Activated CD8-positive, alpha-beta T cell treated with anti-CD3 and anti-CD28 coated beads for 36 hours (primary cell): ENCODE data around the gene PDE4B. TPM values are rescaled to one million over a fixed set of nuclear protein-coding genes. Genes with fewer than 3 reads are reported as not detected.

Experiments
- ATAC-seq: fragments of 200-7000 bp; cut with Tn5 transposase; one replicate; pipeline ENCODE4 v1.10.0; 2021; ENCODE audit warnings: mild to moderate bottlenecking, moderate library complexity
- CTCF ChIA-PET: fragments of 350-600 bp; sonication (Branson Sonifier 250); formaldehyde crosslinking; loops from one replicate; lab custom pipeline; 2021; ENCODE audit warnings: antibody characterized with exemption; lab: Charles Lee
- POLR2A ChIA-PET: fragments of 350-600 bp; sonication (Branson Sonifier 250); formaldehyde crosslinking; loops from one replicate; lab custom pipeline; 2021; ENCODE audit warnings: antibody characterized with exemption; lab: Charles Lee
- DNase-seq: peaks from one replicate; pipeline ENCODE4 v3.0.0-alpha.2; 2020
- H3K27ac Mint-ChIP-seq: one replicate; pipeline ENCODE4 v1.8.0; 2021; ENCODE audit warnings: mild to moderate bottlenecking, mixed read lengths
- H3K27me3 Mint-ChIP-seq: one replicate; pipeline ENCODE4 v1.8.0; 2021; ENCODE audit warnings: mixed read lengths
- H3K36me3 Mint-ChIP-seq: one replicate; pipeline ENCODE4 v1.8.0; 2021; ENCODE audit warnings: low read depth, mixed read lengths
- H3K4me1 Mint-ChIP-seq: one replicate; pipeline ENCODE4 v1.8.0; 2021; ENCODE audit warnings: low read depth, mixed read lengths
- H3K4me3 Mint-ChIP-seq: one replicate; pipeline ENCODE4 v1.8.0; 2021; ENCODE audit warnings: mild to moderate bottlenecking, moderate library complexity, mixed read lengths
- H3K9me3 Mint-ChIP-seq: one replicate; pipeline ENCODE4 v1.8.0; 2021; ENCODE audit warnings: mixed read lengths
- intact Hi-C: fragments of 100-400 bp; cut with micrococcal nuclease; formaldehyde crosslinking; loops from one replicate; pipeline ENCODE4 v1.10.0; 2022
- total RNA-seq, 2 experiments: library from RNA; stranded (reverse); gene quantifications; one replicate each; pipeline ENCODE4 v1.2.3, GENCODE V29; 2021
- TF ChIP-seq, protein P1 (sequence below): fragments of 200-600 bp; IDR thresholded peaks from one replicate; pipeline ENCODE4 v1.8.0; 2022; ENCODE audit warnings: antibody characterized with exemption, mild to moderate bottlenecking

The PDE4B gene
- total RNA-seq, 2 experiments from 2014 or later, result 32.4 to 33.1 TPM

DNA sequence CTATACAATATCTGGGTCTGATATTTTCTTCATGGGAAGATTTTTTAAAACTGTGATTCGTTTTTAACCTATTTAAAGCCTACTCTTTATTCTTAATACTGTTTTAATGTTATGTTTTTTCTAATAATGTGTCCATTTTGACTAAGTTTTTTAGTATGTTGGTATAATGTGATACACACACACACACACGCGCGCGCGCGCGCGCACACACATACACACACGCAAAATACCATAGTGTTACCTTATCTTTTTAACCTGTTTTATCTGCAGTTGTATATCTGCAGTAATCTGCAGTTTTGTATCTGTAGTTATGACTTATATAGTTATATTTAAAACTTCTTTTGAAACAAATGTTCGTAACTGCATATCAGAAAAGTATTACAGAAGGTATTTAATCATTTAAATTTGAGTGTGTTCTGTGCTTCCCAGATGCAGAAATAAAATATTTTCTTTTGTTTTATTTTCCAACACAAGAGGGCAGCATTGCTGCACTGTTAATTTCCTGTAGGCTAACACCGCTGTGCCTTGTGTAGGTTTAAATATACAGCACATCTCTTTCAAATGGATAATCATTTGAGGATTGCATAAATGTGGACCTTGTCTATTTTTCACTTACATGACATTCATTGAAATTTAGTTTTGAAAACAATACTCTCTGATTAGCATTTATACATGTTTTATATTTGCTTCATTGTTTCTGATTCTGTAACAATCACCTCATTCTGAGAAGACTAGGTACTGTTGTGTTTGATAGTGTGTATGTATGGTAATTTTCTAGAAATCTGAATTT lies 166.1 kb downstream of the PDE4B start:
- TF ChIP-seq, protein P1, sequence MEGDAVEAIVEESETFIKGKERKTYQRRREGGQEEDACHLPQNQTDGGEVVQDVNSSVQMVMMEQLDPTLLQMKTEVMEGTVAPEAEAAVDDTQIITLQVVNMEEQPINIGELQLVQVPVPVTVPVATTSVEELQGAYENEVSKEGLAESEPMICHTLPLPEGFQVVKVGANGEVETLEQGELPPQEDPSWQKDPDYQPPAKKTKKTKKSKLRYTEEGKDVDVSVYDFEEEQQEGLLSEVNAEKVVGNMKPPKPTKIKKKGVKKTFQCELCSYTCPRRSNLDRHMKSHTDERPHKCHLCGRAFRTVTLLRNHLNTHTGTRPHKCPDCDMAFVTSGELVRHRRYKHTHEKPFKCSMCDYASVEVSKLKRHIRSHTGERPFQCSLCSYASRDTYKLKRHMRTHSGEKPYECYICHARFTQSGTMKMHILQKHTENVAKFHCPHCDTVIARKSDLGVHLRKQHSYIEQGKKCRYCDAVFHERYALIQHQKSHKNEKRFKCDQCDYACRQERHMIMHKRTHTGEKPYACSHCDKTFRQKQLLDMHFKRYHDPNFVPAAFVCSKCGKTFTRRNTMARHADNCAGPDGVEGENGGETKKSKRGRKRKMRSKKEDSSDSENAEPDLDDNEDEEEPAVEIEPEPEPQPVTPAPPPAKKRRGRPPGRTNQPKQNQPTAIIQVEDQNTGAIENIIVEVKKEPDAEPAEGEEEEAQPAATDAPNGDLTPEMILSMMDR, result peak; percentile 78
- POLR2A ChIA-PET, result no interaction called here
- Mint-ChIP-seq H3K9me3 (no peaks in the 10 kb centered on the region), H3K27ac (no peak overlapping the region), H3K4me1 (no peaks in the 10 kb centered on the region), H3K4me3 (no peak overlapping the region), H3K36me3 (no peaks in the 10 kb centered on the region), H3K27me3 (peaks cover 2% of the 10 kb centered on the region)
- intact Hi-C loops, result loop anchor here (1.0 to 2.0 kb wide), 2 partner anchors 285 to 488 kb away; no protein-coding TSS in a partner anchor
- CTCF ChIA-PET, result interaction anchor here (0.6 to 9.7 kb wide), 9 partner anchors 67 to 545 kb away, joined by 3 to 239 read pairs (median 5); no protein-coding TSS in a partner anchor
- peak; percentile 12 for DNase-seq
- ATAC-seq, result peak; percentile 51

DNA sequence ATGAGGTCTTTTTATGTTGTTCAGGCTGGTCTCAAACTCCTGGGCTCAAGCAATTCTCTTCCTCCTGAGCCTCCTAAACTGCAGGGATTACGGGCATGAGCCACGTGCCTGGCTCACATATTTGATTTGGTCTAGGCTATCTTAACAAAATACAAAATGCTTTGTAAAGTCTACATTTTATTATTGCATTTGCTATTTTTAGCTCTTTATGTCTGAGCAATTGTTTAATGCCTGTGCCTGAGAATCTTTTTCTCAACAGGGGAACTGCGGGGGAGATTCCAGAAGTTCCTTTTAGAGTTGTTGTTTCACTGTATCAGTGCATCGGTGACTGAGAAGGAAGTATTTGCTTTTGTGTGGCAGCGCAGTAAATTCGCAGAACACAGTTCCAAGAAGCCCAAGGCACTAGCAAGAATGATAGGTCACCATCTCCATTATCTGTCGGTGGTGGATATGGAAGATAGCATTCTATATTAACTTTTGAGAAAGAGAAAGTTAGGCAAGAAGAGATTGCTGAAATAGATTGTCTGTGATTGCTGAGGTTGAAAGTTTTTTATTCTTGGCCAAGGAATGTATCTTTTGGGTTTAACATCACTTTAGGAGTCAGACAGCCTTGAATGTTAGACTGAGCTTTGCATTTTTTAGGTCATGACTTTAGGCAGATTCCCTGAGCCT lies 167.3 kb downstream of the PDE4B start:
- intact Hi-C loops, result loop anchor here (1.0 to 2.0 kb wide), 2 partner anchors 283 to 487 kb away; no protein-coding TSS in a partner anchor
- ATAC-seq, result no peak
- Mint-ChIP-seq H3K27me3 (peaks cover 2% of the 10 kb centered on the region), H3K27ac (no peak overlapping the region), H3K4me3 (no peak overlapping the region), H3K9me3 (no peaks in the 10 kb centered on the region), H3K4me1 (no peaks in the 10 kb centered on the region), H3K36me3 (no peaks in the 10 kb centered on the region)
- CTCF ChIA-PET, result interaction anchor here (0.6 to 9.7 kb wide), 13 partner anchors 9 to 765 kb away, joined by 3 to 239 read pairs (median 3); no protein-coding TSS in a partner anchor
- TF ChIP-seq, protein P1, result no peak
- DNase-seq, result no peak
- POLR2A ChIA-PET, result no interaction called here

DNA sequence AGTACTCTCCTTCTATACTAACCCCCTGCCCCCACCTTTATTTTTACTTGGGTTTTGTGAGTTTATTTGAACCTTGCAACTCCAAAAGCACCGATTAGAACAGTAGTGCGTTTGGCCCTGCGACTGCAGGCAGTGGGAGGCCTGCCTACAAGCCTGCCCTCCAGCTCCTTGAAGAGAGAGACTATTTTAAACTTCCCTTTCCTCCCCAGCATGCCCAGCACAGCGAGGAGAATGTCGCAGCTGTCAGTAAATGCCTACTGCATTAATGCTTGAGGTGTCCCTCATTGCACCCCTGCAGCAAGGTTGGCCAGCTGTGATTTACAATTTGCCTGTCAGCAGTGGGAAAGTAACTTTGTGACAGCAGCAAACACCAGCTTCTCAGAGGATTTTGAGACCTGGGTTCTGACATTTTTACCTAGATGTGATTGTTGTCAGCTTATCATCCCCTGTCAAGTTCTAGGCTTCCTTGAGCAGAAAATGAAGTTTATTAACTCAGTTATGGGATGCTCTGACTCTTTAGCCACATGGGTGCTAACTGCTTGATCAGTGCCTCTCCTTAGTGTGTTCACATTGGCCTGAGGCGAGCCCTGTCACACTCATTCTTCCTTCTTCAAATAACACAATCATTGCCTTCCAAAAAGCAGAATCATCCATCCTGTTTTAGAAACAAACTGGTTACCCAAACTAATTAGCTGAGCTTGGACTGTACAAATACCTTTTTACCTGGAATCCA lies 170.6 kb downstream of the PDE4B start:
- peaks cover 4% of the 10 kb centered on the region for H3K27me3 Mint-ChIP-seq
- no peaks in the 10 kb centered on the region for H3K36me3 Mint-ChIP-seq
- no peak for ATAC-seq
- ChIA-PET POLR2A (no interaction called here), CTCF (interaction anchor here (1.1 to 9.7 kb wide), 6 partner anchors 278 to 541 kb away, joined by 3 to 239 read pairs (median 3); no protein-coding TSS in a partner anchor)
- no peak for DNase-seq
- TF ChIP-seq, protein P1, result no peak
- H3K27ac Mint-ChIP-seq, result no peak overlapping the region
- H3K9me3 Mint-ChIP-seq, result no peaks in the 10 kb centered on the region
- intact Hi-C loops, result no loop called here
- H3K4me3 Mint-ChIP-seq, result no peak overlapping the region
- H3K4me1 Mint-ChIP-seq, result no peaks in the 10 kb centered on the region

DNA sequence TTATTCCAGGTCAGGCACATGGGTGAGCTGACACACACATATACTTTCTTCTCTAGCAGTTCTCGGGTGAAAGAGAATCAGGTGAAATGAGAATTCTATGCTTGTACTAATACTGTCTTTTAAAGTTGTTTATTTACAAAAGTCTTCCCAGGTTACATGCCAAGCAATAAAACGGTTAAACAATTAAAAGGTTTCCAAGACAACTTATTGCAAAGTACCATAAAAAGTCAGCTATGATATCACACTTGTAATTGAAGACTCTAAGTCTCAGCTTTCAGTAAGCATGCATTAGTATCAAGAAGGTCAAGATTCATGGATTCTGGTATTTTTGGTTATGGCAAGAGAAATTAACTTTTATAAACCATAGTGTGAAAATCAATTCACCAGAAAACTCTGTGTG lies 171.4 kb downstream of the PDE4B start:
- Mint-ChIP-seq H3K4me3 (no peak overlapping the region), H3K4me1 (no peaks in the 10 kb centered on the region), H3K27me3 (peaks cover 4% of the 10 kb centered on the region), H3K36me3 (no peaks in the 10 kb centered on the region), H3K27ac (no peak overlapping the region), H3K9me3 (no peaks in the 10 kb centered on the region)
- intact Hi-C loops, result no loop called here
- TF ChIP-seq, protein P1, result no peak
- no peak for DNase-seq
- ChIA-PET POLR2A (no interaction called here), CTCF (interaction anchor here (1.0 to 9.7 kb wide), 6 partner anchors 8 to 540 kb away, joined by 3 to 239 read pairs (median 3); no protein-coding TSS in a partner anchor)
- no peak for ATAC-seq
